OCI-M2 (cell line): Measurements from ENCODE around the gene AP4M1.

Source experiments
- DNase-seq: peaks from one replicate; lab custom pipeline; 2025; ENCODE audit not compliant: unreplicated experiment; lab: John Stamatoyannopoulos, UW

The AP4M1 gene

DNA sequence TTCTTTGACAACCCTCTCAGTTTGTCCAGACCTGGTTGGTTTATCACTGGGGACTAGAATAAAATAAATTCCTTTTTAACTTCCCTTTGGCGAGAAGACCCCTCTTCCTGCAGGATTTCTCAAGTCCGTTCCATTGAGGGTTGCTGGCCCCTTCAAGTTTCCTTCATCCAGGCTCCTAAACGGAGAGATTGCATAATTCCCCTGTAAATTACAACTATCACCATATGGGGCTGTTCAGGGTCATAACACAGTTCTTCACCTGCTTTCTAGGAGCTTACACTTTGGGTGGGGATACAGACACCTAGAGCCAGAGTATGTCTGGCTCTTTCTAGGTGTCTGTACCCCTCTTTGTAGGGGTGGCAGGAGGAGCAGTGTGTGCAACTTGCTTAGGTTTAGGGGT is 15.9 kb upstream of the AP4M1 start:
- no peak for DNase-seq

DNA sequence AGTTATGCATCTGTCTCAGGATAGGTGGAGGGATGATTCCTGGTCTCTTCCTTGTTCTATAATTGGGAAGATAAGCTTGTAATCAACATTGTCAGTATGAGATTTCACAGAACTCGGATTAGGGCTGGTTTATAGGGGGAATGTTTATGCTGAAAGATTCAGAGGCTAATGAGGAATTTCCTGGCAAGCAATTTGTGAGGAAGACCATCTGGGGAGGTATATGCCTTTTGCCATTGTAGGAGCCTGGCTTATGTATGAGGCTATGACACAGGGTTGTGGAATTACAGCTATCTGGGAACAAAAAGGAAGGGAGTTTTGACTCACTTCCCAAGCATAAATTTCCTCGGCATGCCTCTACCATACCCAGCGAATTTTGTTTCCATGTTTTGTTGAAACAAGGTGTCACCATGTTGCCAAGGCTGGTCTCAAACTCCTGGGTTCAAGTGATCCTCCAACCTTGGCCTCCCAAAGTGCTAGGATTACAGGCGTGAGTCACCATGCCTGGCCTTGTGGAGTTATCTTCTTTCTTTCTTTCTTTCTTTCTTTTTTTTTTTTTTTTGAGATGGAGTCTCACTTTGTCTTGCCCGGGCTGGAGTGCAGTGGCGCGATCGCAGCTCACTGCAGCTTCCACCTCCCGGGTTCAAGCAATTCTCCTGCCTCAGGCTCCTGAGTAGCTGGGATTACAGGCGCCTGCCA is 14.2 kb upstream of the AP4M1 start:
- DNase-seq: no peak

DNA sequence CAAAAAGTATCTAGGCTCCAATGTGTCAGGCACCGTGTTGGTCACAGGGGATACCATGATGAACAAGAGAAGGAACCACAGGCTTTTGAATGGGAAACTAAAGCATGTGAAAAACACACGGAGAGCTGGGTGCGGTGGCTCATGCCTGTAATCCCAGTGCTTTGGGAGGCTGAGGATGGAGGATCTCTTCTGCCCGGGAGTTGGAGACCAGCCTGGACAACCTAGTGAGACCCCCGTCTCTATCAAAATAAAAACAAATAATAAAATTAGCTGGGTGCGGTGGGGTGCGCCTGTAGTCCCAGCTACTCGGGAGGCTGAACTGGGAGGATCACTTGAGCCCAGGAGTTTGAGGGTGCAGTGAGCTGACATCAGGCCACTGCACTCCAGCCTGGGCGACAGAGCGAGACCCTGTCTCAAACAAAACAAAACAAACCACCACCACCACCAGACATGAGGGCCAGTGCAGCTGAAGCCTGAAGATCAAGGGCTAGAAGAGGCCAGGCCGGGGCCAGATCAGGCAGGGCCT is 13.3 kb upstream of the AP4M1 start:
- no peak for DNase-seq

DNA sequence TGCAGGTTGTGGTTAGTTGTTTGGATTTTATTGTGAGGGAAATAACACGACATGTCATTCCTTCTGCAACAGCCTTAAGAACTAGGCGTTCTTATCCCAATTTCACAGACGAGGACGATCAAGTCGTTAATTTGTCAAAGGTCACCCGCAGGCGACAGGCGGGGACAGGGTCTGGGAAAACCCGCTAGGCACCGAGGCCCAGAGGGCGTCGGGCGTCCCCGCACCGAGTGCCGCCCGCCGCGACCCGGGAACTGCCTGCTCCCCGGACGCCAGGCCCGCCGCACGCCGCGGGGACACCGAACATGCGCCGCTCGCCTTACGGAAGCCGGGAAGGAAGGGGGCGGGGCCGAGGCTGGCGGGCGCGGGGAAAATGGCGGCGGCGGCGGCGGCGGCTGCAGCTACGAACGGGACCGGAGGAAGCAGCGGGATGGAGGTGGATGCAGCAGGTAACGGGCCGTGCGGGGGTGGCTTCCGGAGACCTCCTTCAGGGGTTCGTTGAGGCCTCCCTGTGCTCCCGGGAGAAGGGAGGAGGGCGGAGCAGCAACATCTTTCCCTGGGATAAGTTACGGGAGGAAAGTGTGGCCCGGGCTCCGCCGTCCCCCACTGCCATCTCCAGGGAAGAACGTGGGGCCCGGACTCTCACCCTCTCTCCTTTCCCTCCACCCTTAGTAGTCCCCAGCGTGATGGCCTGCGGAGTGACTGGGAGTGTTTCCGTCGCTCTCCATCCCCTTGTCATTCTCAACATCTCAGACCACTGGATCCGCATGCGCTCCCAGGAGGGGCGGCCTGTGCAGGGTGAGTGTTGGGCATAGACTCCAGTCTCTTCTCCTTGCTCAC is 12.6 kb upstream of the AP4M1 start, which contains the start of gene COPS6:
Gene COPS6 (plus strand): TSS at position 349 of the 837 bp plus-strand sequence. CDS start 22 bp downstream, at position 371.
- DNase-seq: peak; percentile 32

DNA sequence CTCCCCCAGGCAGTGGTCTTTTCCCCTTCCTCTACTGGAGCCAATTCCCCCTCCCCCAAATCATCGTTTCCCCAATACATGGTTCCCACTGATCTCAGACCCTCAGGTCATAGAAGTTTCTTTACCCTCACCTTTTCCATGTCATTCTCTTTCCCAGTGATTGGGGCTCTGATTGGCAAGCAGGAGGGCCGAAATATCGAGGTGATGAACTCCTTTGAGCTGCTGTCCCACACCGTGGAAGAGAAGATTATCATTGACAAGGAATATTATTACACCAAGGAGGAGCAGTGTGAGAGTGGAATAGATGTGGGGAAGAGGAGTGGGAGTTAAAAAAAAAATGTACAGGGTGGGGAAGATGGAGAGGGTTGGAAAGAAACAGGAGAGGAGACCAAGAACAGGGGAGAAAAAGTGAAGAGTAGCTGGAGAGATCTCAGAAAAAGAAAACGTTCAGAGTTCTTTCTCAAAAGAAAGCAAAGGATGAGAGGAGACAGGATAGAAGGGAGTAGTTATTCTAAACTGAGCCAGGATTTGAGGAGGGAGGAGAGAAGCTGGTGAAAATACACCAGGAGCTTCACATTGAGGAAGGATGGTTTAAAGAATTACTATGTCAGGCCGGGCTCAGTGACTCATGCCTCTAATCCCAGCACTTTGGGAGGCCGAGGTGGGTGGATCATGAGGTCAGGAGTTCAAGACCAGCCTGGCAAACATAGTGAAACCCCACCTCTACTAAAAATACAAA is 11.8 kb upstream of the AP4M1 start:
- DNase-seq: no peak

DNA sequence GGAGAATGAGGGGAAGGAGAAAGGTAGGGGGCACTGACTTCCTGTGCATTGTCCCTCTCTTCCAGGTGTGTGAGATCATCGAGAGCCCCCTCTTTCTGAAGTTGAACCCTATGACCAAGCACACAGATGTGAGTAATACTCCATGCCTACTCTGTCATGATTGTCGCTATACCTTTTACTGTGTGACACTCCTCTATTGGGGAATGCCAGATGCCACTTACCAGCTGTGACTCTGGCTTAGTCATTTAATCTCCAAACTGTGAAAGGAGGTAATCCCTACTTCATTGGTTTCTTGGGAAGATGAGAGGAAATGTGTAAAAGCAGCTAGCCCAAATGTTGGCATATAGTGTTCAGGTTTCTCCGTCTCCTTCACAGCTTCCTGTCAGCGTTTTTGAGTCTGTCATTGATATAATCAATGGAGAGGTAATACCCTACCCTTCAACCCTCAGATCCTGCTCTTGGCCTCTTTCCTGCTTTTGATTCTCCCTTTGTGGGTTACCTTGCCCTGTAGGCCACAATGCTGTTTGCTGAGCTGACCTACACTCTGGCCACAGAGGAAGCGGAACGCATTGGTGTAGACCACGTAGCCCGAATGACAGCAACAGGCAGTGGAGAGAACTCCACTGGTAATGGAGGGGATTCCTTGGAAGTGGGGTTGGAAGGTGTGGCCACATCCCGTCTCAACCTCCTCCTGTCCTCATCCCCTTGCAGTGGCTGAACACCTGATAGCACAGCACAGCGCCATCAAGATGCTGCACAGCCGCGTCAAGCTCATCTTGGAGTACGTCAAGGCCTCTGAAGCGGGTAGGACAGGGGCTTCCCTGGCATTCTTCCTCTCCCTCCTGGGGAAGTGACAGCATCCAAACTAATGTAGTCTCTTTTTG is 10.7 kb upstream of the AP4M1 start:
- DNase-seq: no peak

DNA sequence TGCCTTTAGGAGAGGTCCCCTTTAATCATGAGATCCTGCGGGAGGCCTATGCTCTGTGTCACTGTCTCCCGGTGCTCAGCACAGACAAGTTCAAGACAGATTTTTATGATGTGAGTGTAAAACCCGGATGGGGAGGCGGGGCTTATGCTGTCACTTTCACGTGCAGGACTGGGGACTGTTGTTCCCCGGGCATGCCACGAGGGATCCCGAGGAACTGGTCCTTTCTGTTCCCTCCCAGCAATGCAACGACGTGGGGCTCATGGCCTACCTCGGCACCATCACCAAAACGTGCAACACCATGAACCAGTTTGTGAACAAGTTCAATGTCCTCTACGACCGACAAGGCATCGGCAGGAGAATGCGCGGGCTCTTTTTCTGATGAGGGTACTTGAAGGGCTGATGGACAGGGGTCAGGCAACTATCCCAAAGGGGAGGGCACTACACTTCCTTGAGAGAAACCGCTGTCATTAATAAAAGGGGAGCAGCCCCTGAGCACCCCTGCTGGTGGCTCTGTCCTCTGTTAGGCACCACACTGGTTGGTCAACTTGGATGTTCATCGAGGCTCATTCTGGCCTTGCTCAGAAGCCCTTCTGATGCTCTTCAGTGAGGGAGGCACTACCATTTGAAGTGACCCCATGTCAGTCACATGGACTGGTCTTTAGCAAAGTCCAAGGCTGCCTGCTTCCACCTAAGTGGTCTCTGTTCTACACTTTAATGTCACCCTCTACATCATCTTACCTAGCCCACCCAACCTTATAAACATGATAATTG is 9.8 kb upstream of the AP4M1 start:
- no peak for DNase-seq

DNA sequence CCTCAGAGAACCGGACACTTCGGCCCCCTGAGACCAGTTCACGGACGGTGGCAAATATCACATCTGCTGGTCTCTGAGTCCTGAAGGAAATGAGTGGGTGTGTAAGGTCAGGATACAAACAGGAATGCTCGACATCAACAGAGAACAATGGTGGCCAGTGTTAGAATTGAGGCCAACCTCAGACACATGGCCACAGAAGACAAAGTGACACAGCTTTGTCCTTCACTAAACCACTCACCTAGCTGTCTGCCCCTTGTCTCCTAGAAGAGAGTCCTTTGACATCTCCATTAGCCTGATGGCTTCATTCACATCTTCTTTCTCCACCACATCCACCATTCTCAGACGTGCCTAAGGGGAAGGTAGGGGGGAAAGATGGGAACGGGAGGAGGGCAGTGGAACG is 8.4 kb upstream of the AP4M1 start:
- no peak for DNase-seq

DNA sequence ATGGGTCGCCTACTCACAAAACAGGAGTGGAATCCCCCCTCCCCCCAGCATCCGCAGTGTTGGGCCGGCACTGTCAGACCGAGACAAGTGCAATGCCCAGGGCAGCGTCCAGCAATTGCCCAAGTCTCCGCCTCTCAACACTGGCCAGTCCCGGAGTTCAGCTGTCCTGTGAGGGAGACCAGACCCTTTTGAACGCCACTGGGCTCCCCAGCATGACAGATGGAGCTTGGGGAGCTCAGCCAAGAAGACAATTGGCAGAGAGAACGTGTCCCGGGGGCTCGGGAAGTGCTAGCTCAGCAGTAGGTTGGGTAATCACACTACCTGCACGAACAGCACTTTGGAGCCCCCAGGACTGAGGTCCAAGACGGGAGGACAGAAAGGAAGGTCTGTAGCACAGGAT is 7.9 kb upstream of the AP4M1 start:
- no peak for DNase-seq

DNA sequence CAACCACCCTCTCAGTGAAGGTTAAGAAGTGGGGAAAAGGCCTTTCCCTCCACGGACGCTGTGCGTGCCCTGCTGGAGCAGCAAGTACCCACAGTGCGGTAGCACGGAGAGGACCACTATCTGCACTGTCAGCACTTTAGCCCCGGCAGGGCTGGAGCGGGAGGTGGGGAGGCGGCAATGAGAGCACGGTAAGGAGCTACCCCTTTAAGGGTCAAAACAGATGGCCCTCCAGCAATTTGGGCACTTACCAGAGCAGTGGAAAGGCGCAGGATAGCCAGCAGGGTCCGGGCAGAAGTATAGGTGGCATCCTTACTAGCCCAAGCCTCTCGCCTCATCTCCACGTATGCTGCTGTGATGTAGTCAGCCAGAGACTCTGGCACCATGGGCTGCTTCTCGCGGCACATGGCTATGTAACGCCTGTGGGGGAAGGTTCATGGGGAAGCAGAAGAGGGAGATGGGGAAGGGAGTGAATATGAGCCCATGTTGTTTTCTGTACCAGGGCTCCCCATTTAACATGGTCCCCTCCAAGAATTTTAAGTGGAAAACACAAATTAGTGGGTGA is 7.4 kb upstream of the AP4M1 start:
- no peak for DNase-seq

DNA sequence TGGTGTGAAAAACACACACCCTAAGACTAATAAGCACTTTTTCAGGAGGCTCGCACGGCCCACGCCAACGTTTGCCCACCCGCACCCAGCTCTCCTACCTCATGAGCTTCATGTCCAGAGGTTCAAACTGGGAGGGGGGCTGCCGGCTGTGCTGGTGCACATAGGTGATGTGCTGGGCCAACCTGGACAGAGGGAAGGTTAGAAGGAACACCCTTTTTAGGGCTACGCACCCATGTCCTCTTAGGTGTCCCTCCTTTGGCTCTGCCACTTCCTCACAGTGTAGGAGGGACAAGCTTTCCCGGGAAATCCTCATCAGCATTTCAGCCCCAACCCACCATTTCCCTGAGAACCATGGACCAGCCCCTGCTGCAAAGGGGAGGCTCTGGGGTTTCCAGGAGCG is 6.2 kb upstream of the AP4M1 start:
- no peak for DNase-seq

DNA sequence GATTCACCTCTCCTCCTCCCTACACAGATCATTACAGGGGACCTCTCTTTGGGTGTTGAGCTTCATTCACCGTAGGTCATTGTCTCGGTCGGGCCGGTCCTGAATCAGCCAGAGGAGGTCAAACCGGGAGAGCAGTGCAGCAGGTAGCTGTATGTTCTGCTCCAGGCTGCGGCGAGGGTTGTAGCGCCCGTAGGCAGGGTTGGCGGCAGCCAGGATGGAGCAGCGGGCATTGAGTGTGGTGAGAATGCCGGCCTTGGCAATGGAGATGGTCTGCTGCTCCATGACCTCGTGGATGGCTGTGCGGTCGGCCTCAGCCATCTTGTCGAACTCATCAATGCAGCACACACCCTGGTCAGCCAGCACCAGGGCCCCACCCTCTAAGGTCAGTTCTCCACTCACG is 5.7 kb upstream of the AP4M1 start:
- DNase-seq: no peak

DNA sequence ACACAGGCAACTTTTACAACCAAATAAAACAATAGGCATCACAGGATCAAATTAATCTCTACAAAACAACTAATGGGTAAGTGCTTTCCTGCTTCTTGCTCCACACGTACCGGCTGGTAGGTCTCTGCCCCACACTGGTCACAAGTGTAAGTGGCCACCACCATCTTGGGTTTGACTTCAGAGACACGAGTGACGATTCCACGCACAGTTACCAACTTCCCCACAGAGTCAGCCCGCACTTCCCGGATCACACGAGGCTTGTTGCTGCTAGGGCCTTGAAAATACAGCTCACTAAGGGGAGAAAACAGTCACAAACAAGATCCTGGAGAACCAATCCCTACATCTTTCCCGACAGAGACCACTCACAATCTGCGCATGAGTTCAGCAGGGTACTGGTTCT is 2.5 kb upstream of the AP4M1 start:
- no peak for DNase-seq

DNA sequence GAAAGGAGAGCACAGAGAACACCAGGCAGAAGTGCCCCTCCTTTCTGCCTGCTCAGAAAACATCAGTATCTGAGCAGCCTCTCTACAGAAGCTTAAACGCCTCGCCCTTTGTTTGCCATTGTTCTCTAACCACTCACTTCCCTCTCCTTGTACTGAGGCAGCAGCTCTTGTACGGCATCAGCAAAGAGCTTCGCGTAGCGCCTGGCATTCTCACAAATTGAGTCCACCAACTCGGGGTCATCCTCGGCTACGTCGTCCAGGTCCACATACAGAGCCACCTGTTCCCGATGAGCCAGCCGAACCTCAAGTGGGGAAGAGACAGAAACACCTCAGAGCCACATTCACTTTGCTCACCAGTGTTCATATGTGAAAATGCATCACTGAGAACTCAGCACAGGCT is 2.0 kb upstream of the AP4M1 start:
- no peak for DNase-seq

DNA sequence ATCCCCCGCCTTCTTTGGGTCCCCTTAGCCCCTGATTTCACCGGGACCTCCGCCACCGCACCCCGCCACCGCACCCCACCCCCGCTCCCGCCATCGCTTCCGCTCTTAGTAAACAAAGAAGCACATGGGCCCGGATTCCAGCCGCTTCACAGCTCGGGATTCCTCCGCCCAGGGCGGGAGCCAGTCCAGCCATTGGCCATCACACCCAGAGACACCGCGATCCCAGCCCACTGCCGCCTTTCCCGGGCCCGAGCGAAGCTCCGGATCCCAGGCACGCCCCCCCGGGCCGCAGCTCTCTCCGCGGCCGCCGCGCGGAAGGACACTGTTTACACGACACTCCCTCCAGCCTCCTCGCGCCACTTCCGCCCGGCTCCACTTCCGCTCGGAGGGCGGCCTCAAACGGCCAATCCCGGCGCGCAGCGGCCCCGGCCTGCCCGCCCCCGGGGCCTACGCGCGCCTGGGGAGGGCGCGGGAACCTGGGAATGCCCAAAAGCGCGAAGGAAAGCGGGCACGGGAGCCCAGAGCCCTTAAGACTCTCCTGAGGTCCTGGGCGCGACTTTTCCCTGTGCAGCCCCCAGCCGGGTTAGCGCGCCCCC is 925 bp upstream of the AP4M1 start:
- no peak for DNase-seq

DNA sequence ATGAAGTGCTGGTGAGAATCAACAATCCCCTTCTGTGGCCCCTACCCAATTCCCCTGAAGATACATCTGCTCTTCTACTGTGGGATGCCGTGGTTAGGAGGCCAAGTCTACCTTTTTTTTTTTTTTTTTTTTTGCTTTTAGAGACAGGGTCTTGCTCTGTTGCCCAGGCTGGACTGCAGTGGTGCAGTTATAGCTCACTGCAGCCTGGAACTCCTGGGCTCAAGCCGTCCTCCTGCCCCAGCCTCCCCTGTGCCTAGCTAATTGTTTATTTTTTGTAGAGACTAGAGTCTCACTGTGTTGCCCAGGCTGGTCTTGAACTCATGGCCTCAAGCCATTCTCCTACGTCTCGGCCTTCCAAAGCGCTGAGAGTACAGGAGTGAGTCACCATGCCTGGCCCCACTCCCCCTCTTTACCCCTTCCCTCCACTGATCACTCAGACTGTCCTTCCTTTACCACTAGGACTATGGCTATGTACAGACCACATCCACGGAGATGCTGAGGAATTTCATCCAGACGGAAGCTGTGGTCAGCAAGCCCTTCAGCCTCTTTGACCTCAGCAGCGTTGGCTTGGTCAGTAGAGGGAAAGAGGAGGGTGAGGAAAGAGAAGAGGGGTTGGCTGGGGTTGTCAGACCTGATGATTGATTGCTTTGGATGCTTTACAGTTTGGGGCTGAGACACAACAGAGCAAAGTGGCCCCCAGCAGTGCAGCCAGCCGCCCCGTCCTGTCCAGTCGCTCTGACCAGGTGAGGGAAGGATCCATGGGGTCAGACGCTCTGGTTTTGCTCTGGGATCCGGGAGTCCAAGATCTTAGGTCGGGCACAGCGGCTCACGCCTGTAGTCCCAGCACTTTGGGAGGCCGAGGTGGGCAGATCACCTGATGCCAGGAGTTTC is 1.8 kb downstream of the AP4M1 start:
- DNase-seq: no peak

DNA sequence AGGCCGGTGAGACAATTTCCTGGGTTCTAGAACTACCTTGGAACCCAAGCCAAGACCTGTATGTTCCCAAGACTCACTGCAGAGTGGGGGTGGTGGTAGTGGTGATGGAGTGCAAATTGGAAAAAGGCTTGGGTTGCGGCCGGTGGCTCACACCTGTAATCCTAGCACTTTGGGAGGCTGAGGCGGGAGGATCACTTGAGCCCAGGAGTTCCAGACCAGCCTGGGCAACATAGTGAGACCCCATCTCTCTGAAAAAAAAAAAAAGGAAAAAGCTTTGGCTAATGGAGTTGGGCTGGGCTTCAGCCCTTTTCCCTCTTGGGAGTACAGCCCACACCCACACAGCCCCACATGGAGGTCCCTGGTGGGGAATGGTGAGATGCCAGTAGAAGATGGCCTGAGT is 4.1 kb downstream of the AP4M1 start:
- DNase-seq: no peak

DNA sequence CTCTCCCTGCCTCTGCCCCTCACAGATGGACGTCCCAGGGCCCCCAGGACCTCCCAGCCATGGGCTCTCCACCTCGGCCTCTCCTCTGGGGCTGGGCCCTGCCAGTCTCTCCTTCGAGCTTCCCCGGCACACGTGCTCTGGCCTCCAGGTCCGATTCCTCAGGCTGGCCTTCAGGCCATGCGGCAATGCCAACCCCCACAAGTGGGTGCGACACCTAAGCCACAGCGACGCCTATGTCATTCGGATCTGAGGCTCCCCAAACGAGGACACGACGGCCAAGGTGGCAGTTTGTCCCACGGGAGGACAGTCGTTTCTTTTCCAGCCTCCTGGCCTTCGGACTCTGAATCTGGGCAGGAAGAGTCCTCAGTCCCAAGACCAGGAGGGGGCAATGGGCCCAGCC is 5.2 kb downstream of the AP4M1 start:
- DNase-seq: no peak
